Left colon (tissue), 2 donors: Measurements from ENCODE around the gene GRB14. TPM values are rescaled to one million over a fixed set of nuclear protein-coding genes. Genes with fewer than 3 reads are reported as not detected.
"Not testable (repeated sequence)": the region's sequence is repeated elsewhere in the genome, so short reads cannot be mapped to it uniquely, and the experiment has no call there.

Experiments used
- ATAC-seq: fragments of 200-7000 bp; cut with Tn5 transposase; one replicate; pipeline ENCODE4 v1.9.1; 2020; ENCODE audit warnings: mild to moderate bottlenecking, moderate library complexity
- DNase-seq, 2 donors: peaks; one replicate each; pipeline ENCODE4 v3.0.0-alpha.2; 2020
- intact Hi-C, 2 donors: fragments of 100-400 bp; cut with DNase I in 1 of 2; cut with micrococcal nuclease in 1 of 2; formaldehyde crosslinking; loops; one replicate each; pipeline versions ENCODE4 v1.11.2 to v1.14.0; 2022; cut with DNase I, micrococcal nuclease
- long read RNA-seq: library from polyadenylated mRNA; unstranded; transcript quantifications from one replicate; pipeline ENCODE4 v2.0.0, GENCODE V29; 2021
- total RNA-seq, 2 donors: library from RNA; stranded (reverse); fragmentation: NEBNext Ultra II Directional; extraction: Animal tissue kit (Norgen Biotek cat#: 25700); gene quantifications; one replicate each; pipeline ENCODE4 v1.2.1, GENCODE V29; 2021
- donor health status: DM: no; HTN: no; CAD: no.
- donor health status: DM: yes; HTN: yes; CAD: no.

Gene GRB14
- 1 to 10 TPM; 1.2 to 1.6 TPM for total RNA-seq
- long read RNA-seq, partial matches to known transcripts: 0 of 2 reads
- long read RNA-seq, other reads (novel, unspliced or antisense): 0 of 2 reads

DNA sequence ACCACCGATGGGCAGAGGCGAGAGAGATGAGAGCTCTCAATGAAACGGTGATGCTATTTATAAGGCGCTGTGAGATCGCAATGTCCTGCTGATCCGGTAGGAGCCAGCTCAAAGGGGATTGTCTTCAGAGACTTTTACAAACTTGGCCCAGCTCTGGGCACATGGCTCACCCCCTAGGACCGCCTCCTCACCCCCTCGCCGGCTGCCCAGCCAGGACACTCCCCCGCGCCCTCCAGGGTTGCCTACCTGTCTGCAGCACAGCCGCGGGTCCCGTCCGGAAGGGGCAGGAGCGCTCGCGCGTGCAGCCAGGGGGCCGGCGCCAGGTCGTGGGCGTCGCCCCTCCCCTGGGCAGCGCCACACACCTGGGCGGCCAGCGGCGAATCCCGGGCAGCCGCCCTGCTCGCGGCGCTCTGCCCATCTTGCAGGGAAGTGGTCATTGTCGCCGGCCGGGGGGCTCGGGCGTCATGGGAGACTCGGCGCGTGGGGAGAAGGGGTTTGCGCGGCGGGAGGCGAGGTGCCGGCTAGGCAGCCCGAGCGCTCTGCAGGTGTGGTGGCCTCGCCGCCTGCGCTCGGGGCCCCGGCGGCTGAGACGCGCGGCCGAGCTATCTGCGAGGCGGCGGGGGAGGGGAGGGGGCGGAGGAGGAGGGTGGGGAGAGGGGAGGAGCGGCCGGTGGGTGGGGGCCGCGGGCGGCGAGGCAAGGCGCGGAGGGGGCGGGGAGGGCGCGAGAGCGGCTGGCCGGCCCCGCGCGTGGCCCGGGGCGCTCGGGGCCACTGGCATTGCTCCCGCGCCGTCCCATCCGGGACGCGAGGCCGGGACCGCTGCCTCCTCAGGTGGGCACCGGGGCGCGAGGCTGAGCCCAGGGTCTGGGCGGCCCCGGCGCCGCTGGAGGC, at the start of gene GRB14:
Gene GRB14 (minus strand): TSS at position 610 of the 891 bp plus-strand sequence. CDS start 173 bp downstream, at position 437.
- peak; percentile 41 to 53 for DNase-seq
- peak; percentile 83 for ATAC-seq
- intact Hi-C loops: no loop called here

DNA sequence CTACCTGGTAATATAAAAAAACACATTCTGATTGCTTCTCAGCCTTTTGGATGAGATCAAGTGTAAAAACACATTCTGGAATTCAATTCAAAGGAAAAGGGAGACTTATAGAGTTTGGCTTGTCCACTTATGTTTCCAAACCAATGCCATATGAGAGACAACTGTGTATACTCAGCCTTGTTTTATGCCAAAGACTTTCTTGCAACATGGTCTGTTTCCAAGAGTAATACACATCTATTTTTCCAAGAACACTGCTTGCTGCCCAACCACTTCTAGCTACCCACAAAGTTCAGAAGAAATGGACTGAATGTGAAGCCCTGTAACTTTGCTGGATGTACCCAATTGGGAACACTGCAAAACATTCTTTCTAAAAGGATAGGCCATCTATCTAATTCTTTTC, 48.0 kb upstream of the GRB14 start:
- intact Hi-C loops: no loop called here
- ATAC-seq: no peak
- no peak for DNase-seq

DNA sequence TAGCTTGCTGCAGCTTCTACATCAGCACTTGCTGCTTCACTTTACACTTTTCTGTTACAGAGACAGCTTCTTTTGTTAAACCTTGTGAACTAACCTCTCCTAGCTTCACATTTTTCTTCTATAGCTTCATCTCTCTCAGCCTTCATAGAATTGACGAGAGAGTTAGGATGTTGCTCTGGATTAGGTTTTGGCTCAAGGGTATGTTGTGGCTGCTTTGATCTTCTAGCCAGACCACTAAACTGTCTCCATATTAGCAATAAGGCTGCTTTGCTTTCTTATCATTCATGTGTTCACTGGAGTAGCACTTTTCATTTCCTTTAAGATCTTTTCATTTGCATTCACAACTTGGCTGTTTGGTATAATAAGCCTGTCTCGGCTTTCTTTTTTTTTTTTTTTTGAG, 46.3 kb upstream of the GRB14 start:
- DNase-seq (no peak), ATAC-seq (no peak)
- intact Hi-C loops: no loop called here

DNA sequence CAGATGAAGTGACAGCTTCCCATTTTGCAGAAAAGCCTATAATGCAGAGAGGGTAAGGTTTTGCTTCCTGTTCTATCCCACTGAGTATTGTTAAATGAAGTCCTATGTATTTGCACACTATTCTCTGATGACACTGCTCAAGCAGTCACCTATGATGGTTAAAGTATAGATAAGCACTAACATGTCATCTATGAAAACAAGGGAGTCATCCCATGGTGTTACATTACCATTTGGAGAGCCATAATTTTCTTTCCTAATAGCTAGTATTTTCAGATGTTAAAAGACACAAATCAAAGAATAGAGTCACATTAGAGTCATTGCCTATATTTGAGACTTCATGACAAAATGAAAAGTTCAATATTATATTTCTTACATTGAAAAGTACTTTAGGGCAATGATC, 42.8 kb upstream of the GRB14 start:
- intact Hi-C loops: no loop called here
- DNase-seq: no peak
- no peak for ATAC-seq

DNA sequence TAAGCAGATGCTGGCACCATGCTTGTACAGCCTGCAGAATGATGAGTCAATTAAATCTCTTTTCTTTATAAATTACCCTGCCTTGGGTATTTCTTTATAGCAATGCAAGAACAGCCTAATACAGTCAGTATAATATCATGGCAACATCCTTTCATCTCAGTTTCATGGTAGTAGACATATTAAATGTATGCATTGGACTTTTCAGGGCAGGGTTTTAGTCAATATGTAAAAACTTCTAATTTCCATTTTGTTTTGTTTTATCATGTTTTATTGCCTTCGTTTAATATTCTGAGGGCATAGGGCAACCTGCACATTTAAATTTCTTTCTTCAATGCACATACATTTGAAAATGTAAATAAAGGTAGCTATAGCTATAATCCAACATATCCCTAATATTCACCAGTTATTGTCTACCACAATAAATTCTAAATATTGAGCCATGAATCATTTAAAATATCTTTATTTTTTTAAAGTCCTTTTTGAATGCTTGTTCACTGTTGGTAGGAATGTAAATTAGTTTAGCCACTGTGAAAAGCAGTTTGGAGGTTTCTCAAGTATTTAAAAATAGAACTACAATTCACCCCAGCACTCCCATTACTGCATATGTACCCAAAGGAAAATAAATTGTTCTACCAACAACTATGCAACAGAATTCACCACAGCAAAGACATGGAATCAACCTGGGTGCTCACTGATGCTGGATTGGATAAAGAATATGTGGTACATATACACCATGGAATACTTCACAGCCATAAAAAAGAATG, 41.8 kb upstream of the GRB14 start:
- DNase-seq: no peak
- no peak for ATAC-seq
- intact Hi-C loops: no loop called here

DNA sequence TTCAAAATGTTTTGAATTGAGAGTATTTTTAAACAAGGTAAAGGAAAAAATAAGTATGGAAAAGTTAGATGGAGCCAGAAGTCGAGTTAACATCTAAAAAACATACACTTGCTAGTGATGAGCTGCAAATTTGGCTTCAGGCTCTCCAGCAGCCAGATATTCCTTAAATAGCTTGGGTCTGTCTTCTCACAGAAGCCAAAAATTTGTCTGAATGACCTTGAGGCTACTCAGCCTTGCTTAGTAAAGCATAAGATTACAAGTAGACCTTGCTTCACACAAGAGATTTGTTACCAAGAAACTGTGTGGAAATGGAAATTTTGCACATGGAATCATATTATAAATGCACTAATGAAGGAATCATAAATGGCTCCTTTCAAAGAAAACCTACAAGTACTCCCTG, 40.8 kb upstream of the GRB14 start:
- intact Hi-C loops: no loop called here
- DNase-seq (no peak), ATAC-seq (no peak)

DNA sequence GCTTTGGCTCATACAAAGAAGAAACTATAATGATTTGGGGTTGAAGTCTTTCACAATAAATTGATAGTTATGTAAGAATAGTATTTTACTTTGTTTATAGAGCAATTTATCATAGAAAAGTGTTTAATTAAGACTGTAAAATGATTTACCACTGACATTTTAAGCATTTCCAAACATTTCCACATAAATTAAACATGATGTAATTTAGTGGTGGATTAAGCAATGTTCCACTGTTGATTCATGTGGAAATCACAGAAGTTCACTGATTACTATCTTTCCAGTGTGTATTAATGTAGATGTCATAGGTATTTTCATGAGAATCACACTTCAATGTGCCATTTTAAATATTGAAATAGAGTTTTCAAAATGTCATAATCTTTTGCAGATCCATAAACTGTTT, 40.1 kb upstream of the GRB14 start:
- intact Hi-C loops: no loop called here
- ATAC-seq (no peak), DNase-seq (no peak)

DNA sequence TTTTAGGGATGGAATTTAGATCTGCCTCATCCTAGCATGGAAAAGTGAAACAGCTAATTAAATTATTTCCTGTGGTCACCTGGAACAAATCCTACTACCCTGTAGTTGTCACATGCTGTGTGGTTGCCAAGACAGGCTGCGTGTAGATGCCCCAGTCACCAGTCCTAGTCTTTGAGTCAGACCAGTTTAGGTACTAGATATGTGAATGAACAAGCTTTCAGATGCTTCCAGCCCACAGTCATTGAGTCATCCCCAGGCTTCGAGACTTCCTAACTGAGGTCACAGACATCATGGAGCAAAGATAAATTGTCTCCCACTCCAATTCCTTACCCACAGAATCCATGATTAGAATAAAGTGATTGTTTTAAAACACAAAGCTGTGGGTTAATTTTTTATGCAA, 35.8 kb upstream of the GRB14 start:
- intact Hi-C loops: no loop called here
- ATAC-seq (no peak), DNase-seq (no peak)

DNA sequence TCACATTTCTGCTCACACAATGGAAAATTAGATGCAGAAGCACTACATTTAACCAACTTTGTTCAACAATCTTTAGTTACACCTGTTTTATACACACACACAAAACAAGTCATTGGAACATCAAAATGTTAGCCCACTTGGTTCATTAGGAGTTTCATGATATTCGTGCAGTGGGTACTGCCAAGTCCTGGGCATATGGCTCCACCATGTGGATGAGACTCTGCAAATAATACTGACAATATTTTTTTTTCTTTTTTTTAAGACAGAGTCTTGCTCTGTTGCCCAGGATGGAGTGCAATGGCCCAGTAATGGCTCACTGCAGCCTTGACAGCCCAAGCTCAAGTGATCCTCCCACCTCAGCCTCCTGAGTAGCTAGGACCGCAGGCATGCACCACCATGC, 34.5 kb upstream of the GRB14 start:
- intact Hi-C loops: no loop called here
- DNase-seq: no peak
- ATAC-seq: no peak

DNA sequence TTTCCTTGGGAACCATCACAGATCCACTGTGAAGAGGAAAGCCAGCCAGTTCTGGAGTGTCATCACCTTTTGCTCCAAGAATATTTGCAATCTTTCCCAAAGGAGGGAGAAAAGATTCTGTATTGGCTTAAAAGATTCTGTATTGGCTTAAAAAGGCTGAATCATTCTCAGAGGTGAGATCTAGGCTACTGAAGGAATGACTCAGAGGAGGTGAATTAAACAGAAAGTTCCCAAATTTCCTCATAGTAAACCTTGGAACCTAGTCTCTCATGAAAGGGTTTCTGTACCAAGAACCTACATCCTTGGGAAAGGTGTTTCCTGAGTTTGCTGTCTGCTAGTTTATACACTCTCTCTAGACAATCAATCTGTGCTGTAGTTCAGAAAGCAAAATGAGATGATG, 34.1 kb upstream of the GRB14 start:
- DNase-seq (no peak), ATAC-seq (no peak)
- intact Hi-C loops: no loop called here

DNA sequence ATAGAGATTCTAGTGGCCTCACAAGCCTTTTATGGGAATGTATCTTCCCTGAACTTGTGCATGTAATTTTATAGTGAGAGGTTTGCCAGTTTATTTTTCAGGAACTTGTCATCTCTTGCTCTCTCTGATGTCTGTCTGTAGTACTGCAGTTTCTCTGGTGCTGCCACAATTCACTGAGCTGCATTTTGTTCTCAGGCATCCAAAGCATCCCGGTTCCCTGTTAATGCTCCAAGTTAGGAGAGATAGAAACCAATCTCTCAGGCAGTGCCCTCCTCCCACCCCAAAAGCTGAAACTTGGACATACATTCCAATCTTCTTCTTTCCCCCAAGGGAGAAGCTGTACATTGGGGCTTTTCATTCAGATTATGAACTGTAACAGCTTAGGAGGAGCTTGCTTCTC, 30.1 kb upstream of the GRB14 start:
- ATAC-seq (no peak), DNase-seq (no peak)
- intact Hi-C loops: no loop called here

DNA sequence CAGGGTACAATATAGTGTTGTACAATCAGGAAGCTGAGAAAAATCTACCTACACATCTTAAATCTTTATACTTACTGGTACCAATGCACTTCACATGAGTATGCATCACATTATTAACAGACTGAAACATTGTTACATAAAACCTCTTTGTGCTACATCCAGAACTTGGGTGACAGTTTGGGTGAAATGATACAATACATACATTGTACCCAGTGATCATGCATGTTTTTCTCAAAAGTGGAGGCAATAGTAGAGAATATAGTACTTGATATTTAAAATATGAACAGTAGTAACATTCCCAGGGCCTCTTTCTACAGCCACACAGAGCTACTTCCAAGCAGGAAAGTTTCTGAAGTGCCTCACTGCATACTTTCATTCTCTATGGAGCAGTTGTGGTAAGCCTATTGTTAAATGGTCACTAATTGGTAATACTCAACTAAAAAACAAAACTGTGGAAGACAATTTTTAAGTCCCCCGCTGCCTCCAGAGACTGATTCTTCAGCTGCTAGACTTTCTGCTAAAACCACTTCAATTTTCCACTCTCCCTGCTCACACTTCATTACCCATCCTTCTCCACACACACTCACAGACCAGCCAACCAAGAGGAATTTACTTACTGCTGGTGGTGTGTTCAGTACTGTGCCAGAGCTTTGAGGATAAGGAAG, 22.9 kb upstream of the GRB14 start:
- intact Hi-C loops: no loop called here
- DNase-seq (no peak), ATAC-seq (no peak)

DNA sequence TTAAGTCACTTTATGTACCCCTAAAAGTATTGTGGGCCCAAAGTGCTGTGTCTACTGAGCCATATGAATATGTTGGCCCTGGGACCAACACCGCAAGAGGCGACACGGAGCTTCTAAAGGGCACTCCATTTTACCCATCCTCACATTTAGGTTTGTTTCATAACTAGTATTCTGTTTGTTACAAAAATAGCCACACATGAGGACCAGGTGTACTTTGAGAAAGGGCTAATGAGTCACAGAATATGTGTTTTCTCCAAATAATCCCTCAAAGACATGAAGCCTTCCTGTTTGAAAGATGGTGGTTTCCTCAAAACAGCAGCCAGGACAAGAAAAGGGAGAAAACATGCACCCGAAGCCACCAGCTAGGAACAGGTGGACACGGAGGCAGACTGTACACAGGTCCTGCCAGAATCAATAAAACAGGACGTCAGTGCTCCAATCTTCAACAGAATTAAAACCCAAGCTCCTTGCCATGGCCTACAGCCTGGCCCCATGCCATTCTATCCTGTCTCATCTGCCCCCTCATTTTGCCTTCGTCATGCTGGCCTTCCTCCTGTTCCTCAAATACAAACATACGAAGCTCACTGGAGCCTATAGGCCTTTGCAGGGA, 21.8 kb upstream of the GRB14 start:
- intact Hi-C loops: no loop called here
- no peak for DNase-seq
- no peak for ATAC-seq

DNA sequence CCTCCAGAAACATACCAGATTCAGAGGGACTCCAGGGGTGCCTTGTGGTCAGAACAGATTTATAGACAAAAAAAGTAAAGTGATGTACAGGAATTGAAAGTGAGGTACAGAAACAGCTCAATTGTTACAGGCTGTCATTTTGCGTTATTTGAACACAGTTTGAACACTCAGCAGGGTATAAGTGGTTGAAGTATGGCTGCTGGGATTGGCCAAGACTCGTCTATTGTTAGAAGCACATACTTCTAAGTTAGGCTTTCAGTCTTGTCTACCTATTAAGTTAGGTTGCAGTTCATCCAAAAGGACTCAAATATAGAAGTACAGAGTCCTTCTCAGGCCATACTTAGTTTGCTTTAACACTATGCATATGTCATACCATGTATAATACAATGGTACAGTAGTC, 21.0 kb upstream of the GRB14 start:
- intact Hi-C loops: no loop called here
- no peak for DNase-seq
- ATAC-seq: no peak

DNA sequence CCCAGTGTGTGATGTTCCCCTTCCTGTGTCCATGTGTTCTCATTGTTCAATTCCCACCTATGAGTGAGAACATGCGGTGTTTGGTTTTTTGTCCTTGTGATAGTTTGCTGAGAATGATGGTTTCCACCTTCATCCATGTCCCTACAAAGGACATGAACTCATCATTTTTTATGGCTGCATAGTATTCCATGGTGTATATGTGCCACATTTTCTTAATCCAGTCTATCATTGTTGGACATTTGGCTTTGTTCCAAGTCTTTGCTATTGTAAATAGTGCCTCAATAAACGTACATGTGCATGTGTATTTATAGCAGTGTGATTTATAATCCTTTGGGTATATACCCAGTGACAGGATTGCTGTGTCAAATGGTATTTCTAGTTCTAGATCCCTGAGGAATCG, 7.0 kb upstream of the GRB14 start:
- ATAC-seq, intact Hi-C loops, DNase-seq: not testable (repeated sequence)

DNA sequence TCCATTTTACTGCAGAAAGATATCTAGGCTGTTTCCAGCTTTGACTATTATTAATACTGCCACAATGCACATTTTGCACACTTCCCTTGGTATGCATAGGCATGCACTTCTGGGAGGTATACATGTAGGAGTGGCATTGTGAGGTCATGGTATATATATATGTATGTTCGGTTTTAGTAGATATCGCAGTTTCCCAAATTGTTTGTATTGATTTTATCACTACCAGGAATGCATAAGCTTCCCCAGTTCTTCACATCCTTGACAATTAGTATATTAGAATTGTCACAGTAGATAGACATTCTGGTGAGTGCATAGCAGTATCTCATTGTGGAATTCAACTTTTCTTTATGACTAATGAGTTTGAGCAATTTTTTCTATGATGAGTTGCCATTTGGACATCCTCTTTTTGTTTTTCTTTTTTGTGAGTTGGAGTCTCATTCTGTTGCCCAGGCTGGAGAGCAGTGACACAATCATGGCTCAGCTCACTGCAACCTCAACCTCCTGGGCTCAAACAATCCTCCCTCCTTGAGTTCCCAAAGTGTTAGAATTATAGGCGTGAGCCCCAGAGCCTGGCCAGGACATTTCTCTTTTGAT, 4.2 kb upstream of the GRB14 start:
- ATAC-seq (no peak), DNase-seq (no peak)
- intact Hi-C loops: no loop called here

DNA sequence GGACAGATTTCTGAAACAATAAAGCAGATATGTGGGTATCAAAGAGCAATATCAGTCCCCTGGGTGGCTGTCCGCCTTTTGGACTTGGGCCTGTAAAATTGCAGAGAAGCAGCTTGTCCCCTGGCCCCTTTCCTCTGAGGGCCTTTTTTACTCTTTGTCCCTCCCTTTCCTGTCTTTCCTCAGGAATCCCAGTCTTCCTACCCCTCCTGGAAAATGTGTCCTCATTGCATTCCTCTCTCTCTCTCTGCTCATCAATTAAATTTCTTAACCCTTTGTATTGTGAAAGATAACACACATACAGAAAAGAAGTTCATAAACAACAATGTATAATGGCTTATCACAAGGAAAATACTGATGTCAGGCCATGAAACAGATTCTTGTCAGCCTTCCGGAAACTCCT, 3.0 kb upstream of the GRB14 start:
- ATAC-seq (no peak), DNase-seq (no peak)
- intact Hi-C loops: no loop called here

DNA sequence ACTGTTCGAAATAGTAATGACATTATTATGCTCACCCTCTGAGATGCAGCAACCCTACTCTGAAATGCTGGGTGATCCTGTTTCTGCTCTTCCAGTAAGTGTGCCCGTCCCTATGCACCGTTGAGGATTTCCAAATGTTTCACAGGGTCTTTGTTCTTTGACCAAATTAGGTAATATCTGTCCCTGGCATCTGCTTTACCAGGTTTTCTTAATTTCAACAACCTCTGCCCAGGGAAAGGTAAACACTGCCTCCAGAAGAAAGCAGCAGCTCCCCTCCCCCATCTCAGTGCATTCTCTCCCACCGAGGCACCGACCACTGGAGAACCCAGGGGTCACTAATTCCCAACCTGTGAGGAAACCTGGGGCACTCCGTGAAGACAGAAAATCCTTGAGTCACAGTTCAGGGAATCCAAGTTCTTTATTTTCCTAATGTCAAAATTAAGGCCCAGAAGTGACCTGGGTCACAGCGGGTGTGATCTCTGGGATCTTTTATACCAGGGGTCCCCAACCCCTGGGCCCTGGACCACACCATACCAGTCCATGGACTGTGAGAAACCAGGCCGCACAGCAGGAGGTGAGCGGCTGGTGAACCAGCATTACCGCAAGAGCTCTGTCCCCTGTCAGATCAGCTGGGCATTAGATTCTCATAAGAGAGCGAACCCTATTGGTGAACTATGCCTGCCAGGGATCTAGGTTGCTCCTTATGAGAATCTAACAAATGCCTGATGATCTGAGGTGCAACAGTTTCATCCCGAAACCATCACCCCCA, 1.2 kb upstream of the GRB14 start:
- no peak for ATAC-seq
- no peak for DNase-seq
- intact Hi-C loops: no loop called here
